NCI-H2029 (cell line): Measurements from ENCODE around the gene TSHZ3.

Source experiments
- DNase-seq: peaks from one replicate; lab custom pipeline; 2025; lab: John Stamatoyannopoulos, UW

TSHZ3 gene

GRCh38 chr19:31334849-31335624 is 14.2 kb downstream of the TSHZ3 start:
- DNase-seq = no peak

- DNase-seq = no peak
These were observed 15.0 kb downstream of the TSHZ3 start for GRCh38 chr19:31334101-31334848.

GRCh38 chr19:31332096-31332495 is 17.1 kb downstream of the TSHZ3 start:
- no peak for DNase-seq

GRCh38 chr19:31331536-31331935 is 17.7 kb downstream of the TSHZ3 start:
- DNase-seq = no peak

DNA sequence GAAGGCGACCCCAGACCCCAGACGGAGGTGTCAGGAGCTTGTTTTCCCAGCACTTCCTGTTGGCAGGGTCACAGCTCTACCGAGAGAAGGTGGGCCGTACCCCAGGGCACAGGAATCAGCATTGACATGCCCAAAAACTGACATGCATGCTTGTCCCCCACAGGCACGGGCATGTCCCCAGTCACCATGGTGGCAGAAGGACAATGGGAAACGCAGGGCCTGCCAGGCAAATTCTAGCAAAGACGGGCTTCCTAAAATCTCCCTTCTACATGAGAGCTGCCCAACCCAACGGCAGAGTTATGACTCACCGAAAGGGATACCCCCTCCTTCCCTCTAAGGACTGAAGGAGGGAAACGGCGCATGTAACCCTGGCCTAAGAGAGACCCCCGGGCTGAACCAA is 18.5 kb downstream of the TSHZ3 start:
- DNase-seq = no peak

- no peak for DNase-seq
These were observed 19.0 kb downstream of the TSHZ3 start for GRCh38 chr19:31330237-31330636.

DNA sequence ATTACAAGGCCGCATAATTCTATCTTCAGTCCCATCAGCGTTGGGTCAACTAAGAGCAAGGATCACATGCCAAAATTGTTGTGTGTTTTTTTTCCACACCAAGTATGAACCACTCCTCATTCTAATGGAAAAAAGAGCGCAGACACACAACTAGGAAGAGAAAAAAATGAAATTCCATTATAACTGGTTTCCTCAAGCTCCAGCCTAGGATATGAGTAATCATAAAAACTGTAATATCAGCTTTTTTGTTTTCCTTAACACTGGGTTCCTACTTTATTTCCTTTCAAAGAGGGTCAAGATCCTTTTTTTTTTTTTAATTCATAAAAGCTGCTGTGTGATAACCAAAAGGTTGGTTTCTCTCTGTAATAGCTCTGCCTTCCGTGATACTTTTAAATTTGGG is 19.4 kb downstream of the TSHZ3 start:
- no peak for DNase-seq

DNA sequence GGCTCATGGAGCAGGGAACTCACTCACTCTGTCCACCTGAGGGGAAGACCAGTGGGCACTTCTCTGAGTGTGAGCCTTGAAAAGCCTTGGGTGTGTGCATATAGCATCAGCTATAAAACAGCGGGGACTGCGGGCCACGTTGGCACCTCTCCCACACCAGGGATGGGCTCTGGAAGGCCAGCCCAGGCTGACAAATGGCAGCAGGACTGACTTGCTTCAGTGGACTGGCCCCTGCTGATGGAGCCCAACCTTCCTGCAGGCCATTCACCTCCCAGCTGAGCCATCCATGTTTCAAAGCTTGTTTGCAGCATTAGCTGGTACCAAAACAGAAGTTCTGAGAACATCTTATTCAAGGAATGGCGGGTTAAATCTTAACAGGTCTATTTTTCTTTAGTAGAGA is 21.0 kb downstream of the TSHZ3 start:
- no peak for DNase-seq

DNA sequence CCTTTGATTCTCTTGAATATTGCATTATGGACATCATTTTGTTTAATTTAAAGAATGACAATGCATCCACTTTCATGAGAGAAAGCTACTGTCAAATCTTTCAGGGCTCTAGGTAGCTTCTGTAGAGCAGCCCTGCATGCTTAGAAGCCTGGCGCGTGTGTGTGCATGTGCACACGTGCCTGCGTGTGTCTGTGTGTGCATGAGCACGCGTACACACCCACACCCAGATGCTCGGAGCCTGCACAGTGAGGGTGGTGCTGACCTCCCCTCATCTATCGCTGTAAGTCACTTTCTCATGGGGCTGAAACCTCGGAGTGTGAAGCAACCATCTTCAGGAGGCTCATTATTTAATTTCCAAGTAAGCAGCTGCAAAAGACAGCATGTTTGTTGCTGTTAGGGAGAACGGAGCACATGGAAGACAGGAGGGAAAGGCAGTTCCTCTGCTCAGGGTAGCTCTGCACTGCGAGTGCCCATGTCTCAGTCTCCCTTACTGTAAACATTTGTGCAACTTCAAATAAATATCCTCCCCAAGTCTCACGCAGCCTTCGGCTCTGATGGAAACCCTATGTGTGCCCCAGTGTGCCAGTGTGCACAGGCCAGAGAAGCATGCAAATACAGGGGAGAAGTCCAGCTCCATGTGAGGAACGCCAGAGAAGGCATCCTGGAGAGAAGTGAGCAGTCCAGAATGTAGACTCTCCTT is 22.8 kb downstream of the TSHZ3 start:
- DNase-seq = no peak

DNA sequence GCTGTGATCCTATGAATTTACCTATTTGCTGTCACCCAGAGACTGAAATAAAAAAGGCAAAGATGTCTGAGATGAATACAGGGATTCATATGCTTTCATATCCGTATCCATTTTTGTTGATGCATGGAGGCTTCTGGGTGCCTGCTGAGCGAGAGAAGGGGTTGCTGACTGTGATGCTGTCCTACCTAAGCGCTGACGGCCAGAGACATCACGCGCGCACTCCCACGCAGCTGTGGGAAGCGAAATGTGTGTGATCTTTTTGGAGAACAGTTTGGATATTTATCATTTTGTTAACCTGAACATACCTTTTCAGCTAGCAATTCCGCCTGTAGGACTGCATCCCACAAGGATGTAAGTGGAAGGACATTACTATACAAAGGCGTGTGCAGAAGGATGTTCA is 23.9 kb downstream of the TSHZ3 start:
- DNase-seq = no peak

DNA sequence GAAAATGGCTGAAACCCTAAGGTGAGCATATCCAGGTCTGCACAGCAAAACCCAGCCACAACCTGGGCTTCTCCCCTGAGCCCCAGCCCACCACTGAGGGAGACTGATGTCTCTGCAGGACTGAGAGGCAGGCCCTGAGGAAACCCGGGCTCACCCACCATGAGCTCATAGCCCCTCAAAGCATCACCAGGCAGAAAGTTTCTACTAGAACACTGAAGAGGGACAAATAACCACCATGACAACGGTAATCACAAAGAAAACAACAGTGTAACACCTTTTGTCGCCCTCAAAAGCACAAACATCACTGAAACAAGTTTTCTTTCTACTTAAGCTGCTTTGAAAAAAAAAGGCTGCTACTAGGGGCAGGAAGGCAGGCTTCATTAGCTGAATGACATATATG is 29.8 kb downstream of the TSHZ3 start:
- DNase-seq = no peak

DNA sequence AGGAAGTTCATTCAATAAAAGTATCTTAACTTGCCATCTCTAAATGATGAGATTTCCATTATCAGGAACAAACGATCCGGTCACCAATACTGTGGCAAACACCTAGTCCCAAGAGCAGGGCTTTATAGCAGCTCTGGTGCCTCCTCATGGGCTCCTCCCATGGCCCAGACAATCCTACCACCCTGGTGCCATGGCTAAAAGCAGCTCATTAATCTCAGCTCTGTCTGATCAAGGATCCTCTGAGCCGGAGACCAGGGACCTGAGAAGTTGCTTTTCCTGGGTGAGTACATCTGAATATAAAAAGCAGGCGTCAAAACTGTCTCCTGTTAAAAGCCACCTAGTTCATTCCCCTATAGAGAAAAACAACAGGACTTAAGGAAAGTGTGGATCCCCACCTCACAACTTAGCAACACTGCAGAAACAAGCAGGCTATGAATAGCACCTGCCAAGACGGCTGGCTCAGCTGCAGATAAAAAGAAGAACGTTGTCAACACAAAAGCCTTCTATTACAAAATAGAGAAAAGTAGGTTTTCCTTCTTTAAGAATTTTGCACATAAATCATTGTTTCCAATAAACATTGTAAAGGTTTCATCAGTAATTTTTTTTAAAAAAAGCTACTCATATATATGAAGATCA is 30.3 kb downstream of the TSHZ3 start:
- no peak for DNase-seq

- DNase-seq = no peak
These were observed 31.7 kb downstream of the TSHZ3 start for GRCh38 chr19:31317570-31317969.

DNA sequence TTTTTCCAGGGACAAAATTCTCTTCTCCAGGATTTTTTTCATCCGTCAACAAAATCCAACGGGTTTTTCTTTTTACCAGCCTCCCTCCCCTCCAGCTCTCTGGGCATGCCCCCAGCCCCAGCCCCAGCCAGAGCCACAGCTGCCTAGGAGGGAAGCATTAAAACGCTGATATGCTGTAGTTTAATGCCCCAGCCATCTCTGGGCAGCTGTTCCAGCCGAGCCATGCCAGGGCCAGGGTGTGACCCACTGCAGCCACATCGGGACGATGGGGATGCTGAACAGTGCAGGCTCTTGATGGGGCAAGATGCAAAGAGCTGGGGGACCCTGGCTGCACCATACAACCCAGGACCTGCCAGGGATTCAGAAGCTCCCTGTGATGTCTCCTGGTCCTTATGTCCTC is 32.1 kb downstream of the TSHZ3 start:
- DNase-seq = no peak

GRCh38 chr19:31316201-31316951 is 32.9 kb downstream of the TSHZ3 start:
- DNase-seq = no peak

DNA sequence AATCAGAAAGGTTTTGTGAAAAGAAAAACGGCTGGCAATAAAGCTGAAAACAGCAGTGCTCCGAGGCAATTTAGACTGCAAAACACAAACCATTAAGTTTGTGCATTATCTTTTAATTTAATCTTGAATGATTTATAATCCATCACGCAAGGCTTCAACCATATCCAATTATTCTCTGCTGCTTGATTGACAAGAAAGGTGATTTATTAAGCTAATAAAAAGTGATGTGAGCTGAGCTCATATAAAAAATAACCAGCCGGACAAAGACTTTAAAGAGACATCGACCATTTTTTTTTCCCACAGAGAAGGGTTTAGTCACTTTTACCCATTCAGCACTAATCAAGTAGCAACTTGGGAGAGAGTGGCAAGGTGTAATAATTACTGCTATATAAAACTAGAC is 33.6 kb downstream of the TSHZ3 start:
- DNase-seq = no peak

DNA sequence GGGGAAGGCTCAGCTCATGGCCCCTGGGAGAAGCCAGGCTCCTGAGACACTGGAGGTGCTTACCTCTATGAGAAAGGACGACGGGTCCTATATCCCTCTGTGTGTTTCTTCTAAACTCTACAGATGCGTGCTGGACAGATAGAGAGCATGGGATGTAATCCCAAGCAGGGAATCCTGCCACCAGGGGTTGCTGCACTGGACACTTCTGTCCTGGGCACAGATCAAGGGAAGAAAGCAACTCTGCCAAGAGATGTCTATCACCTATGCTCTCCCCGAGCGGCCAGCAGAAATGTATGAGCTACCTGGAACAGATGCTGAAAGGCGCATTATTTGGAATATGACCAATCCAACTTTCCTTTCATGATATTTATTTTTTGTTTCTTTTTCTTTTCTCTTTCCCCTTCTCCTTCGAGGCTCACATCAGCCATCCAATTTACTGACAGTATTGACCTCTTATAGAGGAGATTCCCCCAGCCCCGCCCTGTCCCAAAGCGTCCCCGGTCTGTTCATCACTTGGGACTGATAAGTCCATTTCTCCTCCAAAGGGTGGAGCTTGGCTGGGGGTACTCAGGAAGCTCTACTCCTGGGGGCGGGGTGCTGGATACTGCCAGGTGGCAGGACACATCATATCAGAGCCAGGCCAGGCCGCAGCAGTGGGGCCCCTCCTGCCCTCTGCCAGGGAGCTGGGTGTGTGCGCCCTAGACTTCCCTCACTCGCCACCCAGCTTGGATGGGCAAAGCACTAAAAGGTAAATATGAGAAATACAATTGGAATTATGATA is 34.2 kb downstream of the TSHZ3 start:
- no peak for DNase-seq

GRCh38 chr19:31314156-31314555 is 35.1 kb downstream of the TSHZ3 start:
- no peak for DNase-seq

GRCh38 chr19:31313291-31314030 is 35.8 kb downstream of the TSHZ3 start:
- DNase-seq = no peak

- DNase-seq = no peak
These were observed 36.5 kb downstream of the TSHZ3 start for GRCh38 chr19:31312677-31313244.
